ENCODE measurements around the gene KLK12.
"Not testable (repeated sequence)": the region's sequence is repeated elsewhere in the genome, so short reads cannot be mapped to it uniquely, and the experiment has no call there.

Gene KLK12

DNA sequence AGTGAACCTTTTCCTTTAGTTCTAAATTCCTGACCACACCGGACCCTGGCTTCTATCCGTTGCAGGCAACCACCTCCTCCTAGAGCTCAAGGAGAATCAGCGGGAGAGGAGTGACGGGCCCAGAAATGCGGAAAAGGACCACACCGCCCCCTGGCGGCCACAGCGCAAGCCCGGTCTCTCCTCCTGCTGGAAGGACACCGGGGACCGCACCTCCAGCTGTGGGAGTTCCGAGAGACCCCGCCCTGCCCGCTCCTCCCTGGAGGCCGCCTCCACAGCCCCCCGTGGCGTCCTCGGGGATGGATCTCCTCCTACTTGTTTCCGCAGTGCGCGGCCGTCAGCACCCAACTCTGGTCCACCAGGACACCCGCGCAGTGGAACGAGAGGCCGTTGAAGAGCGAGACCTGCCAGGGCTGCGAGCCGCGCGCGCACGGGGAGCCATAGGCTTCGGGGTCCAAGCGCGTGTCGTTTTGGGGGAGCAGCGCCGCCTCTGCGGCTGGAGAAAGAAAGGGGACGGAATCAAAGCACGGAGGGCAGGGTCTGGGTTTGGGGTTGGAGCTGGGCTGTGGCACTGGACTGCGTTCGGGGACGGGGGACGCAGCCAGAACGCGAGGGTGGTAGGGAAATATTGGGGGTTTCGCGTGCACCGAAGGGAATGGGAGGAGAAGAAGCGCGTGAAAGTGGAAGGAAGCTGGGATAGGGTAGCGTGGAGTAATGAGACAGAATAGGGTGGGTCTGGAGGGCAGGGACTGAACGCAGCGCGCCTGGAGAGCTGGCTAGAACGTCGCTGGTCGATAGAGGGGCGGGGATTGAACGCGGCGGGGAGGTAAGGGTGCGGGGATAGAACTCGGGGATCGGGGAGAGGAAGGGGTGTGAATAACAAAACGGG lies 17.8 kb downstream of the KLK12 start:
- FAIRE-seq = no peak
- DNase-seq (ENCODE audit: insufficient read length, low spot score) = peak; percentile 65

DNA sequence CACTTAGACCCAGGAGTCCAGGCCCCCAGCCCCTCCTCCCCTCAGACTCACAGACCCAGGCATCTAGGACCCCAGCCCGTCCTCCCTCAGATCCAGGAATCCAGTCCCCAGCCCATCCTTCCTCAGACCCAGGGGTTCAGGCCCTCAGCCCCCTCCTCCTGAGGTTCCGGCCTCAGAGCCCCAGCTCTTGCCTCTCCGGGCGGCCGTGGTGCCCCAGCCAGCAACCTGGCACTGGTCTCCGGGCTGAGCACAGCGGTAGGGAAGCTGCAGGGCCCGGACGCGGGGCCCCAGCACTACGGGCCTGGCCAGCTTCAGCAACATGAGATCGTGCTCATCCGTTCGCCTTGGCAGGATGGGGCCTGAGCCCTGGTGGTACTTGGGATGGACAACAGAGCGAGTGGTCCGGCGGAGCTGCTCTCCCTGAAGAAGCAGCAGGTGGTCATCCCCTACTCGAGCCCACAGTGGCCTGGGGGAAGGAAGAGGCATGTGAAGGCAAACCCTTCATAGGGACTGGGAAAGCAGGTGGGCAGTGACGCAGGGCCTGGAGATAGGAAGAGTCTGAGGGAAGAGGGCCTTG lies 19.0 kb downstream of the KLK12 start:
- FAIRE-seq (no peak), DNase-seq (ENCODE audit: insufficient read length, low spot score) (no peak)

DNA sequence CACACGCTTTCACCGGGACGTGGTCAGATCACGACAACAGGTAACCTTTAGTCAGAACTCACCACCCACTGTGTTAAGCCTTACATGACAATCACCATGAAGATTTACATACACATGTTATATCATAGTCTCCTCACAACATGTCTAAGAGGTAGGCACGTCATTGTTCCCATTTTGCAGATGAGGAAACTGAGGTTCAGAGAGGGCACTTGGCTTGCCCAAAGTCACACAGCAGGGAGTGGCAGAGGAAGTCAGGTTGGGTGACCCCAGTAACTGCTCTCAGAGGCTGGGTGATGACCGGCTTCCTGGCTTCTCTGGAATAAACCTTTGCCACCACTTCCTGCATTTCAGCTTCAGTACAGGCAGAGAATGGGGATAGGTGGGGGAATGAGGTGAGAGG lies 20.6 kb downstream of the KLK12 start:
- FAIRE-seq (no peak), DNase-seq (ENCODE audit: insufficient read length, low spot score) (no peak)

DNA sequence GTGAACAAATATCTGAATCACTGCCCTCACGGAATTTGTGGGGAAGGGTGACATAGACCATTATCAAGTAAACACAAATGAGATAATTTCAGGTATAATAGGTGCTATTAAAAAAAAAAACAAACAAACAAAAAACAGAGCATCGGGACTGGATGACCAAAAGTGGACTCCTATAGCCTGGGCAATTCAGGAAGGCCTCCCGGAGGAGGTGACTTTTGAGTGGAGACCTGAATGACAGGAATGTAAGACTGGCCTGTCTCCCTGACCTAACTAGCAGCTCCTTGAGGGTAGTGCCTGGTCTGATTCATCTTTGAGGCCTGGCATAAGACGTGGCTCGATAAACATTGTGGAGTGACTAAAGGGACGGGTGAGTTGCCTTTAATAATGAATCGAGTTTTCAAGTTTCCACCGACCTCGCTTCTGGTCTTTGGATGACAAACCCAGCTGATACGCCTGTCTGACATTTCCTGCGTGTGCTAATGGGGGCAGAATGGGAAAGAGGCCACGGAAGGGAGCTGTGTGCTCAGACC lies 22.1 kb downstream of the KLK12 start:
- FAIRE-seq (no peak), DNase-seq (ENCODE audit: insufficient read length, low spot score) (no peak)

DNA sequence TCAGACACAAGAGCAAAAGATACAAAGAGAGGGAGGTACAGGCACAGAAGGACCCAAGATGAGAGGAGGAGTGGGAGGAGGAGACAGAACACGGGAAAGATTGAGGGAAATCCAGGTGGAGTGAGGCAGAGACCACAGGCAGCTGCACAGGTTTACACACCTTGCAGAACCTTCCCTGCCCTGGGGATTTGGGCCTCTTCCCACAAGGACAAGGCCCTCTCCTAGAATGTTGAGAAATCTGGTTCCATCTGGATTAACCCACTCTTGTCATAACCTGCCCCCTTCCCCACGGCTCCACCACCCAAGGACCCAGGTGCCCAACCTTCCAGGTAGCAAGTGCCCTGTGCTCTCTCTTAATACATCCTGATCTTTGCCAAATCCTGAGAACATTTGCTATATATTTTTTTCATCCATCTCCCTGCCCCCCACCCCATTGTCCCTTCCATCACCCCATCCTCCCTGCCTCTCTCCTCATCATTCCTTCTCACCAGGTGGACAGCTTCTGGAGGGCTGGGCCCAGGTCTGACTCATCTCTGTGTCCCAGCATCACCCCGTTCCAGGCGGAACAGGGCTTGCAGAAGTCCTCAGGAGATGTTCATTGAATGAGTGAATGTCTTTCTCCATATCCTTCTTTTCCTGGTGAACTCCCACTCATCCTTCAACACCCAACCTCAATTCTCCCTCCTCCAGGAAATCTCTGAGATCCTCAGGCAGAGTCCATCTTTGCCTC lies 24.6 kb downstream of the KLK12 start:
- FAIRE-seq = no peak
- no peak for DNase-seq (ENCODE audit: insufficient read length, low spot score)

DNA sequence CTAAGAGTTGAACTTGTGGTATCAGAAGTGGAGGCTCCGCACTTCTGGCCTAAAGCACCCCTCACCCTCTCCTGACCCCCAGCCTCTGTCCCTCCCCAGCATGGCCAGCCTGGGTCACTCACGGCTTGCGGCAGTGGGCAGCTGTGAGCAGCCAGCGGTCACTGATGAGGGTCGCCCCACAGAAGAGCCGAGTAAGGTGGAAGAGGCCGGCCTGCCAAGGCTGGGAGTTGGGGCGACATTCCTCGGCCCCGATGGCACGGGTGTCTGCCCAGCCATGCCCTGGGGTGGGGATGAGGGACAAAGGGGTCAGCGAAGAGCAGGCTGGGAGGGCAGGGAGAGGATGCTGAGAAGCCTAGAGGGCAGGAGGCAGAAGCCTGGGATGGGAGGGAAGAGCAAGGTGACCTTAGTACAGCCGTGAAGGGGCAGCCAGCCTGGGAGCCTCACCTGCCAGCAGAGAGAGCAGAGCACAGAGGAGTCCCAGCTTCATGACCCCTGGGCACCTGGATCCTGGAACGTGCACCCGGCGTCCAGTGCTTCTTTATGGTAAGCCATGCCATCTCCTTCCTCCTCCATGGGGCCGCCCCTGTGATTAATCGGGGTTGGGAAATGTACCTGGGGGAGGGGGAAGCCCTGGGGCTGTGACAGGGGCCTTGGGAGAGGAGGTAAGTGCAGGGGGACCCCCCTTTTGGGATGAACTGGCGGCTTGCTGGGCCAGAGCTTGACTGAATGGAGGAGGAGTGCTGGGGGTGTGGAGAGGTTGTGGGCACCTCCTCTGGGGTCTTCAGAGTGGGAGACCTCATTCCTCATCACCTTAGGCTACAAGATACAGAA lies 25.5 kb downstream of the KLK12 start:
- FAIRE-seq (no peak), DNase-seq (ENCODE audit: insufficient read length, low spot score) (no peak)

DNA sequence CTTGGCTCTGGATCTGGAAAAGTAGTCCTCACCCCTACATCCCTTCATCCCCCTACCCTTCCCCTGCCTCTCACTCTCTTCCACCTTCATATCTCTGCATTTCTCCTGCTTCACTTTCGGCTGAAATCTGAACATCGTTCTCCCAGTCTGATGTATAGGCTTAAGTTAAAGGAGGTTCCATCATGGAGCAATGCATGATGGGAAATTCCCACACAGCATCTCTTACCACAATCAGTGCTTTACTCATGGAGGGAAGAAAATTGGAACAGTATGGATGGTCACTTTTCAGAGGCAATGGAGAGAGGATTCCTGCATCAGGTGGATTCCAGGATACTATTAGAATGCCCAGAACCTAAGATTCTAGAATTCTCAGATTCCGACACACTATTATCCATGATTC lies 27.3 kb downstream of the KLK12 start:
- FAIRE-seq (no peak), DNase-seq (ENCODE audit: insufficient read length, low spot score) (no peak)

DNA sequence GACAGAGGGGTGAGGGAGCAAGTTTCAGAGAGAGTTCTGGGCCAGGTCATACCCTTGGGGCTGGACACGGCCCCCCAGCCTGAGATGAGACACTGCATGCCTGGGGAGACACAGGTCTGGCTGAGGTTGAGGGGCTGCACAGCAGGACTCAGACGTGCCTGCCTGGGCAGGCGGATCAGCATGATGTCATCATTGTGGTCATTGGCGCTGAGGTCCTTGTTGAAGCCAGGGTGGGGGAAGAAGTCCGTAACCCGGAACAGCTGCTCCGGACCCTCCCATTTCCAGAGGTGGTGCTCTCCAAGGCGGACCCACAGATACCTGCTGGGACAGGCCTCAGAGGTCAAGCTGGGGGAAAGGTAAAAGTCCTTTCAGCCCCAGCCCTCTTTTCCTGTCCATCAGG lies 28.4 kb downstream of the KLK12 start:
- DNase-seq (ENCODE audit: insufficient read length, low spot score) (no peak), FAIRE-seq (no peak)

DNA sequence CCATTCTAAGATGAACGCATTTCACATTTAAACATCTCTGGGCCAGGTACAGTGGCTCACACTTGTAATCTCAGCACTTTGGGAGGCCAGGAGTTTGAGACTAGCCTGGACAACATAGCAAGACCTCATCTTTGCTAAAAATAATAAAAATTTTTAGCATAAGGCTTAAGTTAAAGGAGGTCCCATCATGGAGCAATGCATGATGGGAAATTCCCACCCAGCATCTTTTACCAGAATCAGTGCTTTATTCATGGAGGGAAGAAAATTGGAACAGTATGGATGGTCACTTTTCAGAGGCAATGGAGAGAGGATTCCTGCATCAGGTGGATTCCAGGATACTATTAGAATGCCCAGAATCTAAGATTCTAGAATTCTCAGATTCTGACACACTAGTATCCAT lies 29.6 kb downstream of the KLK12 start:
- FAIRE-seq = no peak
- no peak for DNase-seq (ENCODE audit: insufficient read length, low spot score)

DNA sequence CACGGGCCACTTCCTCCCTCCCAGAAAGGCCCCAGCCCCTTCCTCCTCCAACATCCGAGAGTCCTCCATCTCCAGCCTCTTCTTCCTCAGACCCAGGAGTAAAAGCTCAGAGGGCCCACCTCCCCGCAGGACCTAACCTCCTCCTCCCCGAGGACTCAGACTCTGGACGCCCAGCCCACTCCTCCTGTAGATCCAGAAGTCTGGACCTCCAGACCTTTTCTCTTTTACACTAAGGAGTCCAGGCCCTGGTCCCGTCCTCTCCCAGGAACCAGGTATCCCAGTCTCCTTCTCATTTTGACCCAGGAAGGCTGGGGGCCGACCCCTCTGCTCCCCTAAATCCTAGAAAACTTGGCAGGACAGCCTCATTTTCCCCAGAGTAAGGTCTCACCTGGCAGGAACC lies 31.5 kb downstream of the KLK12 start:
- FAIRE-seq (no peak), DNase-seq (ENCODE audit: insufficient read length, low spot score) (no peak)

DNA sequence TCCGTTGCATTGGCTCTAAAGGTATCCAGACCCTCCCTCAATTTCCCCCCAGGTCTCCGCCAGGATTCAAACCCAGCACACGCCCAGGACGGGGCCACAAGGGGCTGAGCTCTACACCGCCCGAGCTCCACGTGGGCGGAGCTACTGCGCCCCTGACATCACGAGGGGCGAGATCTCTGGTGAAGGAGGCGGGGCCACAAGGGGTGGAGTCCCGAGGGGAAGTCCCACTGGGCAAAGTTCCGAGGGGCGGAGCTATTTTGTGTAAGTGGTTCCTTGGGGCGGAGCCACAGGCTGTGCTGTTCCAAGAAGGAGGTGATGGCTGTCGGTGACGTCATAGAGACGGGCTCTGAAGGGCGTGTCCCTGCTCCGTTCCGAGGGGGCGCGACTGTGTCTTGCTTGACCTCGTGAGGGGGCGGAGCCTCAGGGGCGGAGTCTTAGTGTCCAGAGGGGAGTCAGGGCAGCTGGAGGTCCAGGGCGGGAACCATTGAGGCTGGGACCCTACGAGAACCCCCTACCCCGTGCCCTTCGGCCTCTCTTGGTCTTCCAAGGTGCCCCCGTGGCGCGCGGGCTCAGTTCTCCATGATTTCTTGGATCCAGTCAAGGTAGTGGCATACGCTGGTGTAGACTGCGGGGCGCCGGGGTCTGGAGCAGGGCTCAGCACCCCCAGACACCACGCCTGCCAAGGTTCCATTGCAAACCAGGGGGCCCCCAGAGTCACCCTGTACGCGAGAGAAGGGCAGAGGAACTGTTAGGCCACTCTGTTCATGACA lies 32.1 kb downstream of the KLK12 start:
- DNase-seq (ENCODE audit: insufficient read length, low spot score) (no peak), FAIRE-seq (no peak)

DNA sequence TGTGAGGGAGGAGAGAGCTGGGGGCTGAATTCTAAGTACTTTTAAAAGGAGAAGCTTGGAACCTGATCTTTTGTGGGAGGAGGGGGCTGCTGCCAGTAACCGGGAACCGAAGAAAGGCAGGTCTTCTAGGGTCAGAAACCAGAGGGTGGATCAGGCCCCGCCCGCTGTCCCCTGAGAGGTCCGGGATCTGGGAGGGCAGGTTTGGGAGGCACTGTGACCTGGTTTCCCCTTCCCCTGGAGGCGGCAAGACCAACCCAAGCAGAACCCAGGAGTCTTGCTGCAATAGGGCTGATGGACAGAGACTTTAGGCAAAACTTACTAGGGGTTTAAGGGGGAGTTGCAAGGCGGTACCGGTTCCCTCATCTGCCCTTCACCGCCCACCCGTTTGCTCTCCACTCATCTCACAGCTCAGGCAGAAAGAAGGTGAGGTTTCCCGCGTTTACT lies 32.7 kb downstream of the KLK12 start:
- FAIRE-seq (no peak), DNase-seq (ENCODE audit: insufficient read length, low spot score) (no peak)

DNA sequence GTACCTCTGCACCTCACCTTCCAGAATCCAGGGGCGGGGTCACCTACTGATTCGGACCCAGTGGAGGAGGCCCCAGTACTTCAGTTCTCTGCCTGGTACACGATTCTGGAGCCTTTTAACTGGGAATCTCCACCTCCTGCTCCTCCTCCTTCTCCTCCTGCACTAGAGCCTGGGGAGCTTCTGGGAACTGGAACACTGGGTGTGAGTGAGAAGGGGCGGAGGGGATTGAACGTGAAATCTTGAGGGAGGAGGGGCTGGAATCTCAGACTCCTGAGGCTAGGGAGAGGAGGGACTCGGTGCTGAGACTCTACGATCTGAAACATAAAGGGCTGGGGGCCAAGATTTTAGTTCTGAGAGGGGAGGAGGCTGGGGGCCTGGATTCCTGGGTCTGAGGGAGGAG lies 33.3 kb downstream of the KLK12 start, which contains the start of gene KLK8:
KLK8 (minus strand) TSS at position 90 of the 400 bp plus-strand sequence. CDS start 437 bp downstream, outside the sequence.
- no peak for FAIRE-seq

DNA sequence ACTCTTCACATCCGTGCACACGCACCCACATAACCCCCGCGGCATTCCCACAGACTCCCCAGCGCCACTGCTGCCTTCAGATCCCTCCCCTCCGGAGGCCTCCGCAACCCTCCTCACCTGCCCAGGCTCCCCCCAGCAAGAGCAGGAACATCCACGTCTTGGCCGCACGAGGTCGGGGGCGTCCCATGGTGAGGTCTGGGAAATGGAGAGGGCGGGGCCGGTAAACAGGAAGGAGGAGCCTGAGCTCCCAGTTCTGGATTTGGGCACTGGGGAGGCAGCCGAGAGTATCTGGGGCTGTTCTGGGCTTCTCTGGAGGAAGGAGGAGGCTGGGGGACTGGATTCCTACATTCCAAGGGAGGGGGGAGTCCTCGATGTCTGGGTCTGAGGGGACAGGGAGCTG lies 33.8 kb downstream of the KLK12 start:
- FAIRE-seq (no peak), DNase-seq (ENCODE audit: insufficient read length, low spot score) (no peak)

More for the DNA sequence above, 33.3 kb downstream of the KLK12 start, which contains the start of gene KLK8:
- no peak for DNase-seq (ENCODE audit: insufficient read length, low spot score)

DNA sequence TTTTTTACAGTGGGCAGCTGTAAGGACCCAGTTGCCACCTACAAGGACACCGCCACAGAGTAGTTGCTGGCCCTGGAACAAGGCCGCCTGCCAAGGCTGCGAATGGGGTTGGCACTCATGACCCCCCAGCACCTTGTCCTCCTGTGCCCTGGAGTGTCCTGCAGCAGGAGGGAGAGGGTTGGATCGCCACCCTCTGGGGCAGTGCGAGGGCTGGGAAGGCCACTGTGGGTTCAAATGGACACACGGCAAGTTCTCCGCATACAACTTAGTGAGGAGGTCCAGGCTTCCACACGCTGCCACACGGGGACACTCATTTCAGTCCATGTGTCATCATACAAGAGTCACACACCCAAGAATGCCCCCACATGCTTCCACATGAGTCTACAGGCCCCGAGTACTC lies 34.4 kb downstream of the KLK12 start:
- FAIRE-seq = no peak
- no peak for DNase-seq (ENCODE audit: insufficient read length, low spot score)

DNA sequence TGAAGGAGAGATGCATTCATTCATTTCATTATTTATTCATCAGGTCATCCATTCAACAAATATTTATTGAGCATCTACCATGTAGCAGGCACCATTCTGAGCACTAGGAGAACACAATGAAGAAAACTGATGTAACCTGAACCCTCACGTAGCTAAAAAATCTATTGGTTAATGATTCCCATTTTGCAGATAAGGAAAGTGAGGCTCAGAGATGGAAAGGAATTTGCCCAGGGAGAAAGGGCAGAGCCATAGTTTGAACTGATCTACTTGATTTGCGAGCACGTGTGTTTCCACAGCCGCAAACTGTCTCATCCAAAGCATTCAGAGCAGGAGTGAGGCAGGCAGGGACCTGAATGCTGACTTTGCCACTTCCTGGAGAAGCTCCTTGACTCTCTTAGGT lies 36.1 kb downstream of the KLK12 start:
- FAIRE-seq = no peak
- DNase-seq (ENCODE audit: insufficient read length, low spot score) = no peak

DNA sequence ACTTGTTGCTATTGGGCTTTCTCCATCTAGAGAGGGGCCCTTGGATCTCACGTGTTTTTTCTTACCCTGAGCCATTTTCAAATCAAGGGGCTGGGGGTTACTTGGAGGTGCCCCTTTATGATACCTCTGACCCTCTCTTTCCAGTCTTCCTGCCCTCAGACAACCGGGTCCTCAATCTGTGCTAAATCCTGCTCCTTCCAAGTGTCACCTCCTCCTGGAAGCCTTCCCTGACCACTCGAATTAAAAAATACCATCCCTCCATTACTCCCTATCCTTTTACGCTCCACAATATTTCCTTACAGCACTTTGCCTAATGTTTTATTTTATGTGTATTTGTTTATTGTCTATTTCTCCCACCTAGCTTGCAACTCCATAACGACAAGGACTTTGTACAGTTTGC lies 36.7 kb downstream of the KLK12 start:
- DNase-seq (ENCODE audit: insufficient read length, low spot score) = no peak
- FAIRE-seq = no peak

DNA sequence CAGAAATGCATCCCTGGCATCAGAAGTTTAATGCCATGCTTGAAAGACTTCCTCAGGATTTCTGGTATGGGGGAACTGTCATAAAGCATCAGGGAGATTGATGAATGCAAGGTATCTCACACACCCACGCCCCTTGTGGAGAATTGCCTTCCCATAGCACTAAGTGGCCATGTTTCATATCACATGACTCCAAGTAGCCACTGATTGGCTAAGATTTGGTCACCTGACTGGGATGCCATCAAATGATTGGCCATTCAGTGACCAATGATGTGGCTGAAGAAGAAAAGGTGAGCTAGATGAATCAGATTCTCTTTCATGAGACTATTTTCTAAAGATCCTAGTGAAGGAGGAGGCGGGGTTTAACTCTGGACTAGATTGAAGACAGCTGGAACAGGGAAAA lies 40.7 kb downstream of the KLK12 start:
- FAIRE-seq (no peak), DNase-seq (ENCODE audit: insufficient read length, low spot score) (no peak)

DNA sequence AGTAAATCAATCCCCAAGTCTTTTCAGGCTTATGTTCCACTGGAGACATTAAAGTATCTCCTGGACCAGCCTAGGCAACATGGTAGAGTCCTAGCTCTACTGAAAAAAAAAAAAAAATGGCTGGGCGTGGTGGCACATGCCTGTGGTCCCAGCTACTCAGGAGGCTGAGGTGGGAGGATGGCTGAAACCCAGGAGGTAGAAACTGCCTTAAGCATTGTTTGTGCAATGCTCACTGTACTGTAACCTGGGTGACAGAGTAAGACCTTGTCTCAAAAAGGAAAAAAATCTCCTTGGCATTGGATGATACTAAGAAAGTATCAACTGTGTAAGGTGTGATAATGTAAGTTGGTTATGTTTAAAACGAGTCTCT lies 42.2 kb downstream of the KLK12 start:
- FAIRE-seq (no peak), DNase-seq (ENCODE audit: insufficient read length, low spot score) (no peak)

DNA sequence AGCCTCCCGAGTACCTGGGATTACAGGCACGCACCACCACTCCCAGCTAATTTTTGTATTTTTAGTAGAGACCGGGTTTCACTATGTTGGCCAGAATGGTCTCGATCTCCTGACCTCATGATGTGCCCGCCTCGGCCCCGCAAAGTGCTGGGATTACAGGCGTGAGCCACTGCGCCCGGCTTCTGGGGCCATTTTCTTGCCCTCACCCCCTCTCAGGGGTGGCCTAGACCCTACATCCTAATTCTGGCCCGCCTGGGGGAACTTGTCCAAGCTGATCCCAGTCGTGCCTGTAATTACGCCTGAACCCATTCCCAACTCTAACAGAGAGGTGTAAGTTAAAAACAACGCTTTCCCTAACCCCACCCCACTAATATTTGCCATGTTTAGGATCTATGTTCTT lies 50.4 kb downstream of the KLK12 start:
- FAIRE-seq; DNase-seq (ENCODE audit: insufficient read length, low spot score): not testable (repeated sequence)

All from HTR-8/SVneo (cell line).